GM19324 (cell line): ENCODE measurements around the gene PTPRG.
"Not testable (repeated sequence)": the region's sequence is repeated elsewhere in the genome, so short reads cannot be mapped to it uniquely, and the experiment has no call there.

Experiments used
- ATAC-seq: cut with Tn5 transposase; IDR thresholded peaks from one replicate; pipeline ENCODE4 v1.9.1; 2021; ENCODE audit warnings: mild to moderate bottlenecking, moderate library complexity; ENCODE audit not compliant: unreplicated experiment, low FRiP score

PTPRG gene

GRCh38 chr3:61741551-61741950 is 180.2 kb downstream of the PTPRG start:
- ATAC-seq, result no peak

DNA sequence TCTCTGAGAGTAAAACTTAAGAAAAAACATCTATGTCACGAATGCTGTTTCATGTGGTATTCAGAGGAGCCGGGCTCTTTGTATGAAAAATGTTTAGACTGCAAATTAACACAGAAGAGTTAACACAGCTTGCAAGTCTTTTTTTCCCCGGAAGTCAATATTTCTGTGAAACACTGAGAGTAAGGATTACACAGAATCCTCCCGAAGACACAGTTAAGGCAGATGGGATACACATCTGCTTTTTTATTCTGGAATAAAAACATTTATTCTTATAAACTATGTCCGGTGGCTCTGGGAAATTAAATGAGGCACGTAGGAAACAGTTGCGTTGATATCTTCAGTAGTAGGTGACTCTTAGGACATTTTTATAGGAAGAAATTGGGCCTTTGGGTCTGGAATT is 180.6 kb downstream of the PTPRG start:
- no peak for ATAC-seq

- ATAC-seq, result no peak
Observed at GRCh38 chr3:61743067-61743466, 181.7 kb downstream of the PTPRG start.

GRCh38 chr3:61743686-61744242 is 182.4 kb downstream of the PTPRG start:
- ATAC-seq, result no peak

GRCh38 chr3:61748288-61748687 is 186.9 kb downstream of the PTPRG start:
- no peak for ATAC-seq

- no peak for ATAC-seq
Observed at GRCh38 chr3:61750766-61751165, 189.4 kb downstream of the PTPRG start.

DNA sequence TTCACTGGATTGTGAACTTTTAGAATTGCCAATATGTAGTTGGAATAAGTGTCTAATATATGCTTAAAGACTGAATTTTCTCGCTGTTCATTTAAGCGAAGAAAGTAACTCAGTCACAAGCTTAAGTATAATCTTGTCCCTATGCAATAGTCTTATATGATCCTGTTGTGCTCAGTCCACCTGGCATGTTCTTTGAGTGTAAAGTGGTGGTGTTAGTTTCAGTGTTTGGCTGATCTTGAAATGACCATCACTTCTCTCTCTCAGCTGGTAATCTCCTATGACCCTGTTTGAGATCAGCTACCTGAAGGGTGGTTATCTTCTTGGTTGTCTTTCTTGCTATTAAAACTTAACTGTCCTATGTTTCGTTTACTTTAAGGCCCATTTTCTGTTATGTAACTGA is 197.5 kb downstream of the PTPRG start:
- no peak for ATAC-seq

- not testable (repeated sequence) for ATAC-seq
Observed at GRCh38 chr3:61760783-61761182, 199.4 kb downstream of the PTPRG start.

- ATAC-seq, result no peak
Observed at GRCh38 chr3:61761694-61762430, 200.5 kb downstream of the PTPRG start.

DNA sequence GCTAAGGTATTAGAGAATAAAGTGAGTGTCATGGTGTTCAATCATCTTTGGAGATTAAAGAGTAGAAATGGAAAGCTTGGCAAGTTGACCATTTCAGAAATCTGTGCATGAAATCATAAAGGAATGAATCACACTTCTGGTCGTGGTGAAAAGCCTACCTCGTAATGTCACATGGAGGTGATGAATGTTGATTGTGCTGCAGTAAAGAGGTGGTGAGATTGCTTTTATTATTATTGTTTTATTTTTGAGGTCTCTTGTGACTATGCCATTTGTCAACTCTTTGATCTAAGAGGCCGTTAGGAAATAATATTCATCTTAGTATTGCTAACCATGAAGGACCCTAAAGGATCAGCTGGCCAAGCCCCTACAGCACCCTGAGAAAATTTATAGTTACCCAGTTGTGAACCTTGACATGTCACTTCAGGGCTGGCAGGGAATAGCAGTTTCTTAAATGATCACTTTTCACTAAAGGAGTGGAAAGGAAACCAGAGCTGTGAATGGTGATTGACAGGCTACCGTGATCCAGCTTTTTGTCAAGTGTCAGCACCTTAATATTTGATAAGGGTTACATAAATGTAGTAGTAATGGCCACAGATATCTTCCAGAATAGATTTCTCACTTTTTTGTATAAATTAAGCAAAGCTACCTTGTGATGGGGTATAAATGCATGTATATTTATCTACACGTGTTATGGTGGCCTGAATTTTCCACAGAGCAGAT is 203.9 kb downstream of the PTPRG start:
- no peak for ATAC-seq

DNA sequence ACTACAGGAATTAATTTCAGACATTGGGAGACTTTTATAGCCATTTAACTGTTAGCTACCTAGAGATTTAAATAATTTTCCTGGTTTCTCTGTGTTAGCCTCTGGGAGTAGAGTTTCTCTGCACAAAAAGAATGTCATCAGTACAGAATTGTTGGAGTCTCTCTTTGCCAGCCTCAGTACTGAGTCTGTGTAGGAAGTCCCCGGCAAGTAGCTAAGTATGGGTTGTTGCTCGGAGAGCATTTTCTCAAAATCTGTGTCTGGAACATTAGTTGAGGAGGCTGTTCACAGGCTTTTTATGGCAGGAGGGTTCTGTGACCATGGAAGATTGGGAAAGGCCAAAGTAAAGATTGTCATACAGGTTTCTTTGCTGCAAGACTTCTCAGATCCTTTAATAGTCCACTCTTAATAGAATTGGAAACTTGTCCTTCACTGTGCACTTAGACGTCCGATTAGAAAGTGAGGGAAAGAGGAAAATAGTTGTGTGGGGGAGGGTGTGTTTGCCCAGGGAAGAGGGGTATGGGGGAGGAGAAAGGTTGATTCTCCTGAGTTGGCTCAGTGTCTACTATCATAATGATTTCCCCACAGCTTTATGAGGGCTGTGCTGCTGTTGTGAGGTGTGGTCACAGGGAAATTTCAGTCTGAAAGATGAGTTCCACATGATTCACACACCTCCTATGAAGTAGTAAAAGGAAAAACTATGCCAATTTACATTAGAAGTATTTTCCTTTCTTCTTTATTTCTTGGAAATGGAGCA is 207.1 kb downstream of the PTPRG start:
- no peak for ATAC-seq

GRCh38 chr3:61769266-61769990 is 208.1 kb downstream of the PTPRG start:
- no peak for ATAC-seq

- ATAC-seq, result no peak
Observed at GRCh38 chr3:61771976-61772375, 210.6 kb downstream of the PTPRG start.

- ATAC-seq, result no peak
Observed at GRCh38 chr3:61772456-61772855, 211.1 kb downstream of the PTPRG start.

DNA sequence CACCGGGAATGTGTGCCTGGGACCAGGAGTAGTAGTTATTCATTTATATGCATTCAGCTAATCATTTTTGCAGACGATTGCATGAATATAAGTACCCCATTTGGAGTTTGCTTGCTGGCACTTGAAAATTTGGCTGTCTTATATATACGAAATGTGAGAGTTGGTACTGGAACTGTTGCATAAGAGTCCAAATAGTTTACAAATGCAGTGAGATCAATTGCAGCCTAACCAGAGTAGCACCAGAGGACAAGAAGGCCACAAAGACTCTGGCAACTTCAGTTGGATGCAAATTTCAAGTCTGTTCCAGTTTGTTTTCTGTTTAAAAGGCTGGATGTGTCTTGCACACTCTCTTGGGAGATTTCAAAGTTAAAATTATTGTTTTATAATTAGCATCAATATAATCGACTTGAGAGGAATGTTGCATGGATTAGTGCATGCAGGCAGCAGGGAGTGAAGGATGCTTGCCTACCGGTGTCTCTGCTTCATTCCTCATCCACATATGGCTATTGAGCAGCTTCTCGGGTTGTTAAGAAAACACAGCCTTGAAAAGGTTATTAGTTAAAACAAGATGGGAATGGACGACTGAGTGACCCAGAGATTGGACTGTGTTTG is 213.0 kb downstream of the PTPRG start:
- no peak for ATAC-seq

DNA sequence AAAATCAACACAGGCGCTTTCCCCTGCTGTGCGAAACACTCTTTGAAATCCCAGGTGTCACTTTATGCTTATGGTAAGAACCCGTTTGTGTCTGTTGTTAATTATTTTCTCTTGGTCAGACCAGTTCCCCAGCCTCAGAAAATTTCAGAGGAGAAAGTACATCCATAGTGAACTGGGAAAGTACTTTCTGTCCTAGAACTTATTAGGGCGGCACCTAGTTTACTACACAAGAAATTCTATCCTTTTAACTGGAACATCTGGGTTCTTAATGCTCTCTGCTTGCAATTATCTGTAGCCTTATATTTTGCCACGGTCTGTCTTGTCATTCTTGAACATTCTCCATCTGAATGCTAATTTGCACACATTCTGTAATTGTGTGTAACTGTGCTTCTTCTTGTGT is 215.0 kb downstream of the PTPRG start:
- ATAC-seq, result no peak

GRCh38 chr3:61777483-61777882 is 216.1 kb downstream of the PTPRG start:
- ATAC-seq, result no peak

GRCh38 chr3:61778095-61778494 is 216.7 kb downstream of the PTPRG start:
- no peak for ATAC-seq

DNA sequence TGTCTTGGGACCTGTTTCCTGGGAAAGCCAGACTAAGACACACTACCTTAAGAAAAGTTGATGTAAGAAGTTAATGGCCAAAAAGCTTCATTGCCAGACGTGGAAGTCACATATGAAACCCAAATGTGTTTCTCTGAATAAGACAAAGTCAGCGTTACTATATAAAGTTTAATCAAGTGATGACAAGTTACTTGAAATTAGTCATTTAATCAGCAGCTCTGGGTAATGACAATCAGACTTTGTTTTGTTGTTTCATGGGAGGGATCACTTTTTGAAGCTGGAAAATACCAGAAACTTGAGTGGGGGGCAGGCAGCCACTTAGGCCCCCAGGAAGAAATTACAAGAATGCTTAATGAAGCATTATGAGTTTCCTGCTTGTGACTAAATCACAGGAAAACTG is 218.6 kb downstream of the PTPRG start:
- no peak for ATAC-seq
